MV-4-11 (cell line): ENCODE measurements around the gene SCMH1.
"Not testable (repeated sequence)": the region's sequence is repeated elsewhere in the genome, so short reads cannot be mapped to it uniquely, and the experiment has no call there.

Source experiments
- DNase-seq: peaks from one replicate; lab custom pipeline; 2025; lab: John Stamatoyannopoulos, UW

The SCMH1 gene

GRCh38 chr1:41249319-41249718 is 7.2 kb upstream of the SCMH1 start:
- DNase-seq: no peak

DNA sequence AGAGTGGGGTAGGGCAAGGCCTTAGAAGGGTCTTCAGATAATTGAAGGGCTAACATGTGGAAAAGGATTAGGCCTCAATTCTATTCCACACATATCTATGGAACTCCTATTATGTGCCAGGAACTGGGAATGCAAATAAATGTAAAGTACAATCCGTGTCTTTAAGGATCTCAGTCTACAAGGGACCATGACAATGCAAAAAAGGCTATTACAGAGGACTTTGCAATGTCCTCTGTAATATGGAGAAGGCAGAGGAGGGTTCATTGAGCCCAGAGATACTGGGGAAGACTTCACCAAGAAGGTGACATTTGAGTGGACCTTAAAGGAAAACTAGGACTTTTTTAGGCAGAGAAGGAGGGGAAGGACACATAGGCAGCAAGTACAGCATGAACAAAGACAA is 4.5 kb upstream of the SCMH1 start:
- DNase-seq: no peak

DNA sequence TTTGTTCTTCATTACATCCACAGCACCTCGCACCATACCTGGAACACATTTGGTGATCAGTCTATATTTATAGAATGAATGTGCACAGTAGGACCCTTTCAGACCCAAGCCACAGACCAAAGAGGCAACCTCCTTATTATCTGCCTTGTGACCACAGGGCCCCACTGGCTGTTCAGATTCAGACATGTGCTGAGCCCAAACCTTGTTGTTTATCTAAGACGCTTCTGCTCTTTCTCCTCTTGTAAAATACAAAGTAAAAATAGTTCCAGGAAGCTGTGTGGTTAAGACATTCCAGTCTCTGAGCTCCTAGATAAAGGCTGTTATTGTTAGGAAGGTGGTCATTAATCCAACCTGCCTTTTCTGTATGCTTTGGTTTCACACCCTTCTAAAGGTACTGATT is 3.6 kb upstream of the SCMH1 start:
- DNase-seq: no peak

DNA sequence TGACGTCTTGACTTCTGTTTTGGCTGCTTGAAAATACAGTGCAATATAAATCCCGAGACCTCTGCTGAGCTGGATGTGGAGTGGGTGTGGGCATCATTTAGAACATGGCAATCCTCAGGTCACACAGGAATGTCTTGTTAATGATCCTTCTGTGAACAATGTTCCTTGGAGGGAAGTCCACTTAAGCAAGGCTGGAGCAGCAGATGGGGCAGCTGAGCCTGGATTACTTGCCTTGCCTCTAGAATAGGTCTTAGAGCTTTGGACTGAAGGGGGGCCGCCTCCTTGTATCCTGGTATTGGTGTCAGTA is 926 bp upstream of the SCMH1 start:
- no peak for DNase-seq

GRCh38 chr1:41242342-41243078 is 404 bp upstream of the SCMH1 start:
- DNase-seq: peak; percentile 22

GRCh38 chr1:41241354-41241748 is 755 bp downstream of the SCMH1 start:
- DNase-seq: peak; percentile 42

DNA sequence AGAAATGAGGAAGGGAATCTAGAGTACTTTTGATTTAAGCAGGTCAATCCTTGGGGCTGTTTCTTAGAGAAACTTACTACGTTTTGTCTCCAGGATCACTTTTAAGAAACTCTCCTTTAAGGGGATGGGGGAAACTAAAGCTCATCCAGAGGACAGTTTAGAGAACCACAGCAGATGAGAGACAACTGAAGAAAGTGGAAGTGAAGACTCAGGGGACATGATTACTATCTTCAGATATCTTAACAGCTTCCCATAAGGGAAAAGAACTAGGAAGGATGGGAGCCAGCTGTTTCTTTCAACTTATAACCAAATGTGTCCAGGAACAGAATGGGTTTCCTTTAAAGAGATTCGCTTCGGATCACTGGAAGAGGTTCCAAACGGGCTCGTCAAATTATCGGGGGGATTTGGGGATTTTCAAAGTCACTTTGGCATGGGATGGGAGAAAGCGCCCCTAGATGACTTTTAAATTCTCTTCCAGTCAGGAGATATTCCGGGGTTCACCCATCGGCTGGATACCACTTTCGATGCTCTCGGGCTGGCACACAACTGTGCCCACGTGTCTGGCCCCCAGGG is 1.2 kb downstream of the SCMH1 start:
- peak; percentile 82 for DNase-seq

- DNase-seq: peak; percentile 49
Observed at GRCh38 chr1:41239988-41240610, 2.0 kb downstream of the SCMH1 start.

DNA sequence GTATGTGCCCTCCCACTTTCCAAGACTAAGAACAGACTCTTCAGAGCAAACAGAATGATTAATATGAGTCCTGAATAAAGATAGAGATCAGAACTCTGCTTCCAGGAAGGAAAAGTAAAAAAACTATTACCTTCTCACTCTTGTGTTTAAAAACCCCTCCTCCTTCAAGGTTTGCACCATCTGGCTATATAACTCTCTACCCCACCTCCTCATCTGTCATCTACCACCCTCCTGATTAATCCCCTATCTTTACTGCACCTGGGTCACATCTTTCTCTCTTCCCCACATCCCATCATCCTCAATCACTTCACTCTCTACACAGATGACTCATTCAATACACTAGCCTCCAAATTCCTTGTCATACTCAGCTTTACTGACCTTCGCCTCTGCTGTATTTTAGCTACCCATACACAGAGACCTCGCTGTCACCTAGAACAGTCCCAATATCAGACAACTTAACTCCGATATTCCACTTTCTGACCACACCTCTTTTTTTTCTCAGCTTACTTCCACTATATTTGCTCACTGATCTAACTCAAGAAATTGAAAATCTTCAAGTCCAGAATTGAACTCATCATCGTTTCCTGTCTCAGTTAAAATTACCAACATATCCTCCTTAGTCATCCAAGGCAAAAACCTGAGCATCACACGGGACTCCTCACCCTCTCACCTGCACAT is 3.7 kb downstream of the SCMH1 start:
- DNase-seq: no peak

GRCh38 chr1:41236781-41237180 is 5.3 kb downstream of the SCMH1 start:
- DNase-seq: no peak

- no peak for DNase-seq
Observed at GRCh38 chr1:41235893-41236292, 6.2 kb downstream of the SCMH1 start.

DNA sequence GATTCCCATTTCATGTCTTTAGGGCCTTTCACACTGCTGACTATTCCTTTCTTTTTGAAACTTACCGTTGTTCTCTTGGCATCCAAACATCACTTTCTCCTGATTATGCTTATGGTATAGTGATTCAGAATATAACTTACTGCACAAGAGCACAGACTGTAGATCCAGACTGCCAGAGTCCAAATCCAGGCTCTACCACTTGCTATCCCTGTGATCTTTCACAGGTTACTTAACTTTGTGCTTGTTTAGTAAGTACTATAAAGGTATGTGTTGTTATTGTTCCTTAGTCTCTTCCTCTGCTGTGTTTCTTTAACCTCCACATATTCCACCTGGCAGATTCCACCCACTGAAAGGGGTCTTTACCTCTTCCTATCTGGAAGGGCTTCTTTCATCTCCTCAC is 8.4 kb downstream of the SCMH1 start:
- no peak for DNase-seq

- no peak for DNase-seq
Observed at GRCh38 chr1:41232305-41232704, 9.8 kb downstream of the SCMH1 start.

GRCh38 chr1:41230656-41231055 is 11.4 kb downstream of the SCMH1 start:
- DNase-seq: no peak

DNA sequence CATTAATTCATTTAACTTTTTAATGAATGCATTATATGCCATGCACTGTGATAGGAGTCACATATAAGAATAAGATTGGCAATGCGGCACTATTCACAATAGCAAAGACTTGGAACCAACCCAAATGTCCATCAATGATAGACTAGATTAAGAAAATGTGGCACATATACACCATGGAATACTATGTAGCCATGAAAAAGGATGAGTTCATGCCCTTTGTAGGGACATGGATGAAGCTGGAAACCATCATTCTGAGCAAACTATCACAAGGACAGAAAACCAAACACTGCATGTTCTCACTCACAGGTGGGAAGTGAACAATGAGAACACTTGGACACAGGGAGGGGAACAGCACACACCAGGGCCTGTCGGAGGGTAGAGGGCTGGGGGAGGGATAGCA is 12.9 kb downstream of the SCMH1 start:
- DNase-seq: not testable (repeated sequence)

- DNase-seq: no peak
Observed at GRCh38 chr1:41226815-41227434, 15.2 kb downstream of the SCMH1 start.

- DNase-seq: no peak
Observed at GRCh38 chr1:41225495-41225894, 16.6 kb downstream of the SCMH1 start.

DNA sequence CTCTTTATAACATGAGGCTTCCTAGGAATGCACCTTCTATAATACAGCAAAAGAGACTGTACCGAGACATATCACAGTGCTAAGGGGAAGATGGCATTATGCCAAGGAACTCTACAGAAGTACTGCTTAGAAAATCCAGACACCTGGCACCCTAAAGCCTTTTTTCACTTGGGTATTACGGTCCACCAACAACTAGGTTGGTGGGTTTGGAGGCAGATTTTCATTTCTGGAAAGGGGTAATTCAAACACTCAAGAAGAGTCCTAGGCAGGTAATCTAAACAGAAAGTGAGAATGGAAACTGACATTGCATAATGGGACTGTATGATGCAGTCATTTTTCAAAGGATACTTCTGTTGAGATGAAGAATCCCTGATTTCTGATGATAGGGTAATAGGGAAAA is 19.6 kb downstream of the SCMH1 start:
- DNase-seq: no peak

DNA sequence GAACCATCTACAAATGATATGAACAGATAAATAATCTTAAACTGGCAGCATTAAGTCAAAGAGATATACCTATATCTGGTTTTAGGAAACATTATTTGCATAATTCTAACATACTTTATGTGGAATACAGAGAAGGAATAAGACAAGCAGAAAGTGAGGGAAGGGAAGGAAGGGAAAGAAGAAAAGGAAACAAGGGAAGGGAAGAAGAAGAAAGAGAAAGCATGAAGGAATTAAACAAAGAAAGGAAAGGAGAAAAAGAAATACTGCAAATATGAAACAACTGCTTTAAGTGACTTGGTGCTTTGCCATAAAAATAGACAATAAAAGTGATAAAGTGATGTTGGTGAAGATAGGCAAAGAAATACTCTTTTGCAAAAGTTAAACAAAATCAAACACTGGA is 20.1 kb downstream of the SCMH1 start:
- DNase-seq: no peak

DNA sequence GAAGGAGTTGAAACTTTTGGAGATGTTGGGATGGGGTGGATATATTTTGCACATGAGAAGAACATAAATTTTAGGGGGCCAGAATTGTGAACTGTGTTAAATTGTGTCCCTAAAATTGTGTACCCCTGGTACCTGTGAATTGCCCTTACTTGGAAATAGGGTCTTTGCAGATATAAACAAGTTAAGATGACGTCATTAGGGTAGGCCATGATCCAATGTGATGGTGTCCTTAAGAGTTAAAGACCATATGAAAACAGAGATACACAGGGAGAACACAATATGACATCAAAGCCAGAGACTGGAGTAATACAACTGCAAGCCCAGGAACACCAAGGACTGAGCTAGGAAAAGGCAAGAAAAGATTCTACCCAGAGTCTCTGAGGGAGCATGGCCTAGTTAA is 24.0 kb downstream of the SCMH1 start:
- DNase-seq: no peak

GRCh38 chr1:41217441-41217840 is 24.7 kb downstream of the SCMH1 start:
- DNase-seq: no peak

GRCh38 chr1:41215623-41216022 is 26.5 kb downstream of the SCMH1 start:
- no peak for DNase-seq

DNA sequence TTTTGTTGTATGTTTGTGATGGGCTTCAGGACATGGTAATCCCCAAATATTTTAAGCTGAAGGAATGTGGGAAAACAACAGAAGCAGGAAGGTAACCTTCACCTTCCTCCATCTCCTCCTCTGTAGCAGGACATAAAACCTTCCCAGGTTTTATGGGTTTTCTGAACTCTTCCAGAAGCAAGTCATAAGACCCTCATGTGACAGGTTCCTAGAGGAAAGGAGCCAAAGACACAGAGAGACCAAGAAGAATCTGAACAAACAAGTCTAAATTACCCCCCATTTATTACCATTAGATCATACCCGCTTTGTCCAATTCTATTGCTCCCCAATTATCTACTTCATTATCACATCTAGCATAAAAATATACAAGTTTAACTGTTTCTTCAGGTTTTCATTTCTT is 28.8 kb downstream of the SCMH1 start:
- DNase-seq: no peak
